Trophoblast cell (in vitro differentiated cells and primary cell): Measurements from ENCODE around the gene URI1.

Source experiments
- DNase-seq, 2 donors: peaks; one replicate each; pipeline ENCODE4 v3.0.0-alpha.2; 2016
- H2AFZ ChIP-seq: 2 replicates; pipeline ENCODE4 v1.6.1; 2013; ENCODE audit warnings: low read length, moderate library complexity, mild to moderate bottlenecking; ENCODE audit not compliant: insufficient read depth, poor library complexity
- H2AK5ac ChIP-seq: 2 replicates; pipeline ENCODE4 v1.6.1; 2013; ENCODE audit warnings: mild to moderate bottlenecking, low read length
- H2BK120ac ChIP-seq: 2 replicates; pipeline ENCODE4 v1.6.1; 2013; ENCODE audit warnings: low read length, mild to moderate bottlenecking, moderate library complexity; ENCODE audit not compliant: insufficient read depth, poor library complexity
- H2BK12ac ChIP-seq: 2 replicates; pipeline ENCODE4 v1.6.1; 2013; ENCODE audit warnings: mild to moderate bottlenecking, low read length, moderate library complexity
- H2BK5ac ChIP-seq: 2 replicates; pipeline ENCODE4 v1.6.1; 2013; ENCODE audit warnings: low read length, low read depth, moderate library complexity, mild to moderate bottlenecking; ENCODE audit not compliant: poor library complexity
- H3K14ac ChIP-seq: 2 replicates; pipeline ENCODE4 v1.6.1; 2013; ENCODE audit warnings: mild to moderate bottlenecking, low read length
- H3K18ac ChIP-seq: 2 replicates; pipeline ENCODE4 v1.6.1; 2013; ENCODE audit warnings: mild to moderate bottlenecking, low read length
- H3K23ac ChIP-seq: 2 replicates; pipeline ENCODE4 v1.6.1; 2013; ENCODE audit warnings: low read length
- H3K27ac ChIP-seq: 2 replicates; pipeline ENCODE4 v1.5.1; 2013; ENCODE audit warnings: low read depth, mild to moderate bottlenecking, inconsistent platforms, low read length, moderate library complexity
- H3K27me3 ChIP-seq: 2 replicates; pipeline ENCODE4 v1.6.1; 2013; ENCODE audit warnings: inconsistent platforms, mild to moderate bottlenecking, low read length, moderate library complexity; ENCODE audit not compliant: insufficient read depth
- H3K36me3 ChIP-seq, 2 experiments: 1 replicate in 1 of 2; 2 replicates in 1 of 2; pipeline ENCODE4 v1.6.1; 2013; ENCODE audit warnings: low read length in 2 of 2, mild to moderate bottlenecking in 2 of 2, moderate library complexity in 1 of 2; ENCODE audit not compliant: insufficient read depth in 2 of 2, control insufficient read depth in 1 of 2
- H3K4ac ChIP-seq: 2 replicates; pipeline ENCODE4 v1.6.1; 2013; ENCODE audit warnings: low read depth, mild to moderate bottlenecking, low read length, moderate library complexity
- H3K4me1 ChIP-seq, 2 experiments: 1 replicate in 1 of 2; 2 replicates in 1 of 2; pipeline ENCODE4 v1.6.1; 2013; ENCODE audit warnings: low read length in 2 of 2, mild to moderate bottlenecking in 2 of 2, moderate library complexity in 1 of 2; ENCODE audit not compliant: insufficient read depth in 2 of 2, control insufficient read depth in 1 of 2
- H3K4me2 ChIP-seq: 2 replicates; pipeline ENCODE4 v1.6.1; 2013; ENCODE audit warnings: inconsistent platforms, mild to moderate bottlenecking, low read length, moderate library complexity
- H3K4me3 ChIP-seq: 2 replicates; pipeline ENCODE4 v1.5.1; 2013; ENCODE audit warnings: mild to moderate bottlenecking, low read depth, low read length, inconsistent platforms
- H3K79me1 ChIP-seq: one replicate; pipeline ENCODE4 v1.6.1; 2013; ENCODE audit warnings: low read length
- H3K79me2 ChIP-seq: 2 replicates; pipeline ENCODE4 v1.6.1; 2013; ENCODE audit warnings: low read length, mild to moderate bottlenecking; ENCODE audit not compliant: control insufficient read depth, insufficient read depth, poor library complexity
- H3K9ac ChIP-seq: 2 replicates; pipeline ENCODE4 v1.6.1; 2013; ENCODE audit warnings: mild to moderate bottlenecking, low read length
- H3K9me3 ChIP-seq: 2 replicates; pipeline ENCODE4 v1.6.1; 2013; ENCODE audit warnings: low read depth, mild to moderate bottlenecking, control low read depth, inconsistent platforms, low read length; ENCODE audit not compliant: insufficient read depth
- H4K12ac ChIP-seq: 2 replicates; pipeline ENCODE4 v1.6.1; 2013; ENCODE audit warnings: low read depth, mild to moderate bottlenecking, low read length, moderate library complexity
- H4K8ac ChIP-seq: 2 replicates; pipeline ENCODE4 v1.6.1; 2013; ENCODE audit warnings: low read depth, mild to moderate bottlenecking, low read length, moderate library complexity
- H4K91ac ChIP-seq: one replicate; pipeline ENCODE4 v1.6.1; 2013; ENCODE audit warnings: low read depth, mild to moderate bottlenecking, low read length, moderate library complexity
- WGBS: extraction: QIAGEN DNeasy Blood & Tissue Kit; methylation state at CpG from one replicate; pipeline ENCODE4 v1.1.7; 2013; ENCODE audit warnings: missing lambda C conversion rate; ENCODE audit not compliant: insufficient read length, insufficient coverage; ENCODE audit errors: extremely low coverage; 5-methylcytosine and 5-hydroxymethylcytosine counted together

URI1 gene

GRCh38 chr19:30044273-30045248 lies 102.5 kb downstream of the URI1 start:
- H2AK5ac ChIP-seq: no peak overlapping the region
- DNase-seq: no peak
- H3K4me1 ChIP-seq: no peaks in the 10 kb centered on the region
- H3K23ac ChIP-seq: no peak overlapping the region
- H4K91ac ChIP-seq: no peak overlapping the region
- H3K79me2 ChIP-seq: no peaks in the 10 kb centered on the region
- H4K12ac ChIP-seq: no peak overlapping the region
- H3K79me1 ChIP-seq: no peaks in the 10 kb centered on the region
- no peak overlapping the region for H3K4me2 ChIP-seq
- H3K9ac ChIP-seq: no peak overlapping the region
- no CpG with 5 or more reads among the region's 13 CpGs for WGBS
- H3K36me3 ChIP-seq: peaks cover 0 to 3% of the 10 kb centered on the region in 2 experiments
- H4K8ac ChIP-seq: no peak overlapping the region
- H3K18ac ChIP-seq: no peak overlapping the region
- H2BK12ac ChIP-seq: no peak overlapping the region
- H2BK5ac ChIP-seq: no peak overlapping the region
- no peak overlapping the region for H2BK120ac ChIP-seq
- H3K9me3 ChIP-seq: peaks cover 3% of the 10 kb centered on the region
- H2AFZ ChIP-seq: no peak overlapping the region
- H3K4me3 ChIP-seq: no peak overlapping the region
- H3K14ac ChIP-seq: no peak overlapping the region
- no peak overlapping the region for H3K27ac ChIP-seq
- H3K27me3 ChIP-seq: no peaks in the 10 kb centered on the region
- no peak overlapping the region for H3K4ac ChIP-seq

- Histone ChIP-seq H4K12ac (no peak overlapping the region), H3K79me2 (no peaks in the 10 kb centered on the region), H3K4ac (no peak overlapping the region), H3K4me1 (no peaks in the 10 kb centered on the region), H3K9me3 (peaks cover 3% of the 10 kb centered on the region), H3K27me3 (no peaks in the 10 kb centered on the region), H2BK120ac (no peak overlapping the region), H2BK12ac (no peak overlapping the region), H3K36me3 (peaks cover 0 to 3% of the 10 kb centered on the region in 2 experiments), H4K91ac (no peak overlapping the region), H3K14ac (no peak overlapping the region), H2BK5ac (no peak overlapping the region), H2AFZ (no peak overlapping the region), H3K23ac (no peak overlapping the region), H3K18ac (no peak overlapping the region), H3K4me2 (no peak overlapping the region), H2AK5ac (no peak overlapping the region), H3K9ac (no peak overlapping the region), H3K27ac (no peak overlapping the region), H3K79me1 (no peaks in the 10 kb centered on the region), H3K4me3 (no peak overlapping the region), H4K8ac (no peak overlapping the region)
- no peak for DNase-seq
- no CpG with 5 or more reads among the region's 4 CpGs for WGBS
Measured at GRCh38 chr19:30046522-30046921, 104.5 kb downstream of the URI1 start.

- Histone ChIP-seq H2BK12ac (no peak overlapping the region), H3K4me3 (no peak overlapping the region), H4K91ac (no peak overlapping the region), H3K4ac (no peak overlapping the region), H2BK120ac (no peak overlapping the region), H3K27me3 (no peaks in the 10 kb centered on the region), H4K12ac (no peak overlapping the region), H3K14ac (no peak overlapping the region), H3K79me2 (no peaks in the 10 kb centered on the region), H3K9me3 (peaks cover 3% of the 10 kb centered on the region), H3K27ac (no peak overlapping the region), H3K23ac (no peak overlapping the region), H3K36me3 (peaks cover 0 to 3% of the 10 kb centered on the region in 2 experiments), H2AFZ (no peak overlapping the region), H2AK5ac (no peak overlapping the region), H2BK5ac (no peak overlapping the region), H4K8ac (no peak overlapping the region), H3K79me1 (no peaks in the 10 kb centered on the region), H3K9ac (no peak overlapping the region), H3K18ac (no peak overlapping the region), H3K4me2 (no peak overlapping the region), H3K4me1 (no peaks in the 10 kb centered on the region)
- DNase-seq: no peak
- no CpG with 5 or more reads among the region's 8 CpGs for WGBS
Measured at GRCh38 chr19:30047432-30047831, 105.4 kb downstream of the URI1 start.

GRCh38 chr19:30049226-30049625 lies 107.2 kb downstream of the URI1 start:
- Histone ChIP-seq H3K27ac (no peak overlapping the region), H3K4ac (no peak overlapping the region), H4K91ac (no peak overlapping the region), H3K14ac (no peak overlapping the region), H3K4me3 (no peak overlapping the region), H3K79me2 (no peaks in the 10 kb centered on the region), H2BK5ac (no peak overlapping the region), H3K4me2 (no peak overlapping the region), H3K4me1 (no peaks in the 10 kb centered on the region), H3K23ac (no peak overlapping the region), H2AFZ (no peak overlapping the region), H3K27me3 (no peaks in the 10 kb centered on the region), H3K9me3 (peaks cover 3% of the 10 kb centered on the region), H4K12ac (no peak overlapping the region), H4K8ac (no peak overlapping the region), H3K79me1 (no peaks in the 10 kb centered on the region), H3K9ac (no peak overlapping the region), H3K18ac (no peak overlapping the region), H2AK5ac (no peak overlapping the region), H2BK120ac (no peak overlapping the region), H3K36me3 (peaks cover 0 to 3% of the 10 kb centered on the region in 2 experiments), H2BK12ac (no peak overlapping the region)
- no CpG with 5 or more reads among the region's 4 CpGs for WGBS
- no peak for DNase-seq
